ENCODE measurements around the gene BCL11A. TPM values are rescaled to one million over a fixed set of nuclear protein-coding genes. Genes with fewer than 3 reads are reported as not detected.
A peak's percentile ranks its signal among the peaks of the same experiment; 100 is the strongest.

BCL11A gene
- total and polyA plus RNA-seq, 5 donors from 2014 or later: 0.17 to 2.0 (median 0.30) TPM; not detected in 1

GRCh38 chr2:60486551-60486950 lies 66.9 kb downstream of the BCL11A start:
- Histone ChIP-seq H3K4me3 (ENCODE audit: low read depth, low read length) (no peak overlapping the region), H3K4me1 (ENCODE audit: control insufficient read depth, insufficient read depth, low read length, poor library complexity, severe bottlenecking) (no peaks in the 10 kb centered on the region), H3K27me3 (ENCODE audit: control insufficient read depth, insufficient read depth, low read length) (peaks cover 5% of the 10 kb centered on the region), H3K27ac (ENCODE audit: insufficient read depth, low read length, poor library complexity, severe bottlenecking) (no peak overlapping the region), H3K36me3 (ENCODE audit: control insufficient read depth, insufficient read depth, low read length) (no peaks in the 10 kb centered on the region), H3K9me3 (ENCODE audit: control insufficient read depth in 2 of 2, low read length in 2 of 2) (no peaks in the 10 kb centered on the region)
- DNase-seq (no peak), ATAC-seq (ENCODE audit: low read depth in 2 of 2) (no peak)
- H3K36me3 Mint-ChIP-seq: no peaks in the 10 kb centered on the region
- no peaks in the 10 kb centered on the region for H3K9me3 Mint-ChIP-seq
- H3K4me1 Mint-ChIP-seq: peaks cover 0 to 2% (median 0%) of the 10 kb centered on the region in 4 donors
- H3K27ac Mint-ChIP-seq: no peak overlapping the region
- peaks cover 8% of the 10 kb centered on the region for H3K27me3 Mint-ChIP-seq
- no peak overlapping the region for H3K4me3 Mint-ChIP-seq

GRCh38 chr2:60486067-60486466 lies 67.4 kb downstream of the BCL11A start:
- H3K4me1 Mint-ChIP-seq: peaks cover 0 to 2% (median 0%) of the 10 kb centered on the region in 4 donors
- no peak overlapping the region for H3K4me3 Mint-ChIP-seq
- H3K36me3 Mint-ChIP-seq: no peaks in the 10 kb centered on the region
- Histone ChIP-seq H3K9me3 (ENCODE audit: control insufficient read depth in 2 of 2, low read length in 2 of 2) (no peaks in the 10 kb centered on the region), H3K4me1 (ENCODE audit: control insufficient read depth, insufficient read depth, low read length, poor library complexity, severe bottlenecking) (no peaks in the 10 kb centered on the region), H3K4me3 (ENCODE audit: low read depth, low read length) (no peak overlapping the region), H3K27ac (ENCODE audit: insufficient read depth, low read length, poor library complexity, severe bottlenecking) (no peak overlapping the region), H3K27me3 (ENCODE audit: control insufficient read depth, insufficient read depth, low read length) (peaks cover 5% of the 10 kb centered on the region), H3K36me3 (ENCODE audit: control insufficient read depth, insufficient read depth, low read length) (no peaks in the 10 kb centered on the region)
- DNase-seq: no peak
- H3K9me3 Mint-ChIP-seq: no peaks in the 10 kb centered on the region
- ATAC-seq (ENCODE audit: low read depth in 2 of 2): no peak
- H3K27ac Mint-ChIP-seq: no peak overlapping the region
- H3K27me3 Mint-ChIP-seq: peaks cover 8% of the 10 kb centered on the region

GRCh38 chr2:60485550-60485949 lies 67.9 kb downstream of the BCL11A start:
- Mint-ChIP-seq H3K36me3 (no peaks in the 10 kb centered on the region), H3K9me3 (no peaks in the 10 kb centered on the region), H3K4me1 (peaks cover 0 to 2% (median 0%) of the 10 kb centered on the region in 4 donors), H3K27me3 (peaks cover 9% of the 10 kb centered on the region), H3K4me3 (no peak overlapping the region), H3K27ac (no peak overlapping the region)
- Histone ChIP-seq H3K36me3 (ENCODE audit: control insufficient read depth, insufficient read depth, low read length) (no peaks in the 10 kb centered on the region), H3K9me3 (ENCODE audit: control insufficient read depth in 2 of 2, low read length in 2 of 2) (no peaks in the 10 kb centered on the region), H3K27ac (ENCODE audit: insufficient read depth, low read length, poor library complexity, severe bottlenecking) (no peak overlapping the region), H3K27me3 (ENCODE audit: control insufficient read depth, insufficient read depth, low read length) (peaks cover 5% of the 10 kb centered on the region), H3K4me1 (ENCODE audit: control insufficient read depth, insufficient read depth, low read length, poor library complexity, severe bottlenecking) (no peaks in the 10 kb centered on the region), H3K4me3 (ENCODE audit: low read depth, low read length) (no peak overlapping the region)
- DNase-seq (no peak), ATAC-seq (ENCODE audit: low read depth in 2 of 2) (no peak)

DNA sequence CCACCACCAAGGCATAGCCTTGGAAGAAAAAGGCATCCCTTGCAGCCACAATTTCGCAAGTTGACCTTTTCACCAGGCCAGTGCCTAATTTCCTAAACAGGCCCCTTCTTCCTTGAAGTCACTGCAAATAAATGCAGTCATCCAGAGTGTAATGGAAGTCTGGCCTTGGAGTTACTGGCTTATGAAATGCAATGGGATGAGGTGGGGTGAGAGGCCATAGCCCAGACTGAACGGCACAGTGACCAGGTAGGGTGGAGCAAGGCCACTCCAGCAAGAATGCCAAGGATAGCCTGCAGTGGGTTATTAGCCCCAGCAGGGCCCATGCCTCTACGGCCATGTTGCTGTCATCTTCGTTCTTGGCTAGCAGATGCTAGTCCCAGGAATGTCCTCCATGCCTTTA lies 68.4 kb downstream of the BCL11A start:
- Mint-ChIP-seq H3K4me1 (peaks cover 0 to 2% (median 0%) of the 10 kb centered on the region in 4 donors), H3K4me3 (no peak overlapping the region), H3K9me3 (no peaks in the 10 kb centered on the region), H3K27ac (no peak overlapping the region), H3K36me3 (no peaks in the 10 kb centered on the region), H3K27me3 (peaks cover 13% of the 10 kb centered on the region)
- H3K27ac ChIP-seq (ENCODE audit: insufficient read depth, low read length, poor library complexity, severe bottlenecking): no peak overlapping the region
- no peak overlapping the region for H3K4me3 ChIP-seq (ENCODE audit: low read depth, low read length)
- H3K4me1 ChIP-seq (ENCODE audit: control insufficient read depth, insufficient read depth, low read length, poor library complexity, severe bottlenecking): no peaks in the 10 kb centered on the region
- H3K9me3 ChIP-seq (ENCODE audit: control insufficient read depth in 2 of 2, low read length in 2 of 2): no peaks in the 10 kb centered on the region
- ATAC-seq (ENCODE audit: low read depth in 2 of 2) (no peak), DNase-seq (no peak)
- peaks cover 5% of the 10 kb centered on the region for H3K27me3 ChIP-seq (ENCODE audit: control insufficient read depth, insufficient read depth, low read length)
- no peaks in the 10 kb centered on the region for H3K36me3 ChIP-seq (ENCODE audit: control insufficient read depth, insufficient read depth, low read length)

GRCh38 chr2:60484133-60484645 lies 69.3 kb downstream of the BCL11A start:
- H3K27ac Mint-ChIP-seq: no peak overlapping the region
- no peak overlapping the region for H3K4me3 Mint-ChIP-seq
- DNase-seq (no peak), ATAC-seq (ENCODE audit: low read depth in 2 of 2) (peak in 1 of 2 donors; percentile 25)
- H3K27me3 ChIP-seq (ENCODE audit: control insufficient read depth, insufficient read depth, low read length): peaks cover 5% of the 10 kb centered on the region
- H3K36me3 ChIP-seq (ENCODE audit: control insufficient read depth, insufficient read depth, low read length): no peaks in the 10 kb centered on the region
- H3K4me1 Mint-ChIP-seq: peaks cover 0 to 2% (median 0%) of the 10 kb centered on the region in 4 donors
- H3K27me3 Mint-ChIP-seq: peaks cover 13% of the 10 kb centered on the region
- H3K4me3 ChIP-seq (ENCODE audit: low read depth, low read length): no peak overlapping the region
- no peaks in the 10 kb centered on the region for H3K9me3 Mint-ChIP-seq
- H3K9me3 ChIP-seq (ENCODE audit: control insufficient read depth in 2 of 2, low read length in 2 of 2): no peaks in the 10 kb centered on the region
- H3K36me3 Mint-ChIP-seq: no peaks in the 10 kb centered on the region
- H3K4me1 ChIP-seq (ENCODE audit: control insufficient read depth, insufficient read depth, low read length, poor library complexity, severe bottlenecking): no peaks in the 10 kb centered on the region
- H3K27ac ChIP-seq (ENCODE audit: insufficient read depth, low read length, poor library complexity, severe bottlenecking): no peak overlapping the region

DNA sequence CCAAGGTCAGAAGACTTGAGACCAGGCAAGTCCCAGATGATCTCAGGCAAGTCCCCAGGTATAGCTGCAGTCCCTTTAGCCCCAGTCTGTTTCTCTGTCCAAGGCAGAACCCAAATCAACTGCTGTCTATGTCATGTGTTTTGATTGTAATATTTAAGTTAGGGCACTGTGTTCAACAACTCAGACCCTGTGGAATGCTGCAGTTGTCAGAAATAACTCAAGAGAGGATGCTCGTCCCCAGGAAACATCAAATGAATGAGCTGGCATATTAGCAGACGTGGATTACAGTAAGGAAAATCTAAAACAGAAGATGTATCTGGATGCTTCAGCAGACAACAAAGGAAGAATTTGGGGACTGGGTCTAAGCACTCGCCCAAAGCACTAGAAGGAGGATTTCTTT lies 70.1 kb downstream of the BCL11A start:
- Mint-ChIP-seq H3K36me3 (no peaks in the 10 kb centered on the region), H3K27ac (no peak overlapping the region)

DNA sequence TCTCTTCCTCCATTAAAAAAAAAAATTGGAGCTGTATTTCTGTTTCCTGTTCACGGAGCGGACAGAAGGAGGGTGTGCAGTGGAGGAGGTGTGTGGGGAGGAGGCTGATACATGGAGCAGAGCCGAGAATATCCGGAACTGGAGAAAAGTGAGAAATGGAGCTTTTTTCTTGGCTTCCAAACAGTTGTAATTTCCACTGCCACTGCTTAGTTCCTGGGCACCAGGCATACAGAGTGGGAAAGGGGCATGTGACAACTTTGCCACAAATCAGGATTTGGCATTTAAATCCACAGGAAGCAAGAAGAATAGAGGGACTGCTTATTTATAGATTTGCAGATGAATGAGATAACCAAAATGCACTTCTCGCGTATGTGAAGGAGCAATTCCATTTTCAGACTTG lies 71.2 kb downstream of the BCL11A start:
- peaks cover 15% of the 10 kb centered on the region for H3K27me3 Mint-ChIP-seq
- H3K4me1 ChIP-seq (ENCODE audit: control insufficient read depth, insufficient read depth, low read length, poor library complexity, severe bottlenecking): no peaks in the 10 kb centered on the region
- H3K36me3 ChIP-seq (ENCODE audit: control insufficient read depth, insufficient read depth, low read length): no peaks in the 10 kb centered on the region
- no peaks in the 10 kb centered on the region for H3K36me3 Mint-ChIP-seq
- peaks cover 5% of the 10 kb centered on the region for H3K27me3 ChIP-seq (ENCODE audit: control insufficient read depth, insufficient read depth, low read length)
- ATAC-seq (ENCODE audit: low read depth in 2 of 2) (no peak), DNase-seq (no peak)
- H3K9me3 ChIP-seq (ENCODE audit: control insufficient read depth in 2 of 2, low read length in 2 of 2): no peaks in the 10 kb centered on the region
- H3K27ac Mint-ChIP-seq: no peak overlapping the region
- no peak overlapping the region for H3K27ac ChIP-seq (ENCODE audit: insufficient read depth, low read length, poor library complexity, severe bottlenecking)
- peaks cover 0 to 2% (median 0%) of the 10 kb centered on the region in 4 donors for H3K4me1 Mint-ChIP-seq
- H3K4me3 ChIP-seq (ENCODE audit: low read depth, low read length): no peak overlapping the region
- peaks cover 0 to 2% (median 0%) of the 10 kb centered on the region in 7 donors for H3K9me3 Mint-ChIP-seq
- H3K4me3 Mint-ChIP-seq: no peak overlapping the region

More for the DNA sequence above, 70.1 kb downstream of the BCL11A start:
- Mint-ChIP-seq H3K4me1 (peaks cover 0 to 2% (median 0%) of the 10 kb centered on the region in 4 donors), H3K4me3 (no peak overlapping the region), H3K9me3 (peaks cover 0 to 2% (median 0%) of the 10 kb centered on the region in 7 donors), H3K27me3 (peaks cover 13% of the 10 kb centered on the region)
- Histone ChIP-seq H3K36me3 (ENCODE audit: control insufficient read depth, insufficient read depth, low read length) (no peaks in the 10 kb centered on the region), H3K4me3 (ENCODE audit: low read depth, low read length) (no peak overlapping the region), H3K27ac (ENCODE audit: insufficient read depth, low read length, poor library complexity, severe bottlenecking) (no peak overlapping the region), H3K9me3 (ENCODE audit: control insufficient read depth in 2 of 2, low read length in 2 of 2) (no peaks in the 10 kb centered on the region), H3K27me3 (ENCODE audit: control insufficient read depth, insufficient read depth, low read length) (peaks cover 5% of the 10 kb centered on the region), H3K4me1 (ENCODE audit: control insufficient read depth, insufficient read depth, low read length, poor library complexity, severe bottlenecking) (no peaks in the 10 kb centered on the region)
- ATAC-seq (ENCODE audit: low read depth in 2 of 2) (no peak), DNase-seq (no peak)

- H3K27me3 ChIP-seq (ENCODE audit: control insufficient read depth, insufficient read depth, low read length): peaks cover 5% of the 10 kb centered on the region
- H3K36me3 ChIP-seq (ENCODE audit: control insufficient read depth, insufficient read depth, low read length): no peaks in the 10 kb centered on the region
- H3K4me1 ChIP-seq (ENCODE audit: control insufficient read depth, insufficient read depth, low read length, poor library complexity, severe bottlenecking): no peaks in the 10 kb centered on the region
- no peaks in the 10 kb centered on the region for H3K9me3 ChIP-seq (ENCODE audit: control insufficient read depth in 2 of 2, low read length in 2 of 2)
- ATAC-seq (ENCODE audit: low read depth in 2 of 2) (no peak), DNase-seq (no peak)
- Mint-ChIP-seq H3K9me3 (peaks cover 0 to 3% (median 0%) of the 10 kb centered on the region in 7 donors), H3K4me3 (no peak overlapping the region), H3K27ac (peak overlapping the region in 1 of 3 donors; percentile 7), H3K36me3 (no peaks in the 10 kb centered on the region), H3K27me3 (peaks cover 17% of the 10 kb centered on the region), H3K4me1 (peaks cover 0 to 2% (median 0%) of the 10 kb centered on the region in 4 donors)
- H3K4me3 ChIP-seq (ENCODE audit: low read depth, low read length): no peak overlapping the region
- no peak overlapping the region for H3K27ac ChIP-seq (ENCODE audit: insufficient read depth, low read length, poor library complexity, severe bottlenecking)
Measured at GRCh38 chr2:60481257-60481656, 72.2 kb downstream of the BCL11A start.

Measured in CD4-positive, CD25-positive, alpha-beta regulatory T cell (primary cell).